T47D (cell line): Measurements from ENCODE around the gene ERAL1.
A peak's percentile ranks its signal among the peaks of the same experiment; 100 is the strongest.
"Not testable (repeated sequence)": the region's sequence is repeated elsewhere in the genome, so short reads cannot be mapped to it uniquely, and the experiment has no call there.

Experiments
- DNase-seq, 2 experiments: peaks; one replicate each; pipeline versions ENCODE4 v3.0.0 to v3.0.0-alpha.2; 2011 to 2012; ENCODE audit warnings: low read depth in 1 of 2, low spot score in 1 of 2
- JUND ChIP-seq: IDR thresholded peaks from 2 replicates; pipeline ENCODE4 v1.6.1; 2012; ENCODE audit warnings: low read depth
- in situ Hi-C: cut with HindIII; loops from 2 replicates; pipeline ENCODE4 v1.10.0; 2016; ENCODE audit warnings: low sequenced_read_pairs, low pct_unique_long_range_greater_than_20kb

The ERAL1 gene

DNA sequence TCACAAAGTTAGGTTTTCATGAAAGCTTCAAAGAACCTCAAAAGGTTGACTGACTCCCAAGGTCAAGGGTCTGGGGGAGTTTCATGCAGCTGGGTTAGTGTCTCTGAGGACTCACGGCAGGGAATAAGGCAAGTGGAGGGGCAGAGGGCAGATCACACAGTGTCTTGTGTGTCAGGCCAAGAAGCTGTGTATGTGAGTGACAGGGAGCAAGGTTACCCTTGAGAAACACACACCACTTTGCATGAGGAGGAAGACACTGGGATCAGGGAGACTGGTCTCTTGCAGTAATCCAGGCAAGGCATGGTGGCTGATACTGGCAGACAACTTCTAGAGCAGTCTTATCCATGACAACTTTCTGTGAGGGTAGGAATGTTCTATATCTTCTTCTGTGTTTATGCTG, 36.4 kb downstream of the ERAL1 start:
- in situ Hi-C loops, result no loop called here
- no peak for TF ChIP-seq JUND
- no peak for DNase-seq

GRCh38 chr17:28892024-28892423, 37.2 kb downstream of the ERAL1 start:
- DNase-seq, result no peak
- TF ChIP-seq JUND, result no peak
- in situ Hi-C loops, result no loop called here

DNA sequence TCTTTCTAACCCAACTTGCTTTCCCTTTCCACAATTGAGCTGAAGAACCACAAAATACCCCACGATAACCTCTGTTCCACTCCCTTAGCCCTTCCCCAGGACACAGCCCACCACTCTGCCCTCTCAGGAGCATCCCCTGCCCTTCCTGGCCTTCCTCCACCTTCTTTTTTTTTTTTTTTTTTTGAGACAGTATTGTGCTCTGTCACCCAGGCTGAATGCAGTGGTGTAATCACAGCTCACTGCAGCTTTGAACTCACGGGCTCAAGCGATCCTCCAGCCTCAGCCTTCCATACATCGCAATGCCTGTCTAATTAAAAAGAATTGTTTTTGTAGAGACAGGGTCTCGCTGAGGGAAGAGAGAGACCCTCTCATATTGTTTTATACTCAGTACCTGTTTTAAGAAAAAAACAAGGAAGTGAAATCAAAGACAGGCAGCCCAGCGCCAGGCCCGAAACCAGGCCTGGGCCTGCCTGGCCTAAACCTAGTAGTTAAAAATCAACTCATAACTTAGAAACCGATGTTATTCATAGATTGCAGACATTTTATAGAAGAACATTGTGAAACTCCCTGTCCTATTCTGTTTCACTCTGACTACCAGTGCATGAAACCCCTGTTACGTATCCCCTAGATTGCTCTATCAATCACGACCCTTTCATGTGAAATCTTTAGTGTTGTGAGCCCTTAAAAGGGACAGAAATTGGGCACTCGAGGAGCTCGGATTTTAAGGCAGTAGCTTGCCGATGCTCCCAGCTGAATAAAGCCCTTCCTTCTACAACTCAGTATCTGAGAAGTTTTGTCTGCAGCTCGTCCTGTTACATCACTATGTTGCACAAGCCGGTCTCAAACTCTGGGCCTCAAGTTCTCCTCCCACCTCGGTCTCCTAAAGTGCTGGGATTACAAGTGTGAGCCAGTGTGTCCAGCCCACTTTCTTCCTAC, 38.7 kb downstream of the ERAL1 start:
- DNase-seq, in situ Hi-C loops: not testable (repeated sequence)

- in situ Hi-C loops, result no loop called here
- no peak for DNase-seq
- TF ChIP-seq JUND, result no peak
Observed at GRCh38 chr17:28895794-28896447, 41.1 kb downstream of the ERAL1 start.

DNA sequence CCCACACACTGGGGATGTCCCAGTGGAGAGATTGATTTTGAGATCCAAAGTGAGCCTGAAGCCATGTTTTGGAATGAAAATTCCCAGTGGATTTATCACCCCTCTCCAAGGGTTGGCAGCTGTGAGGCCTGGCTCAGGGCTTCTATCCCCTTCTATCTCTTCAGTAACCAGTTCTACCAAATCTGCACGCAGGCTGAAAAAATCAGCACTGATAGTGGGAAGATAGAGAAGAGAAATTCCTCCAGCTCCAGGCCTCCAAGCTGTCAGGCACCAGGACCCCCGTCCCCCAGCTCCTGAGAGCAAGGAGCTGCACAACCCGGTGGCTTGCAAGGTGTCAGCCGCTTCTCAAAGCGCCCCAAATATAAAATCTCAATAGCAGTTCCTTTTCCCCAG, 41.7 kb downstream of the ERAL1 start:
- TF ChIP-seq JUND, result no peak
- no peak for DNase-seq
- in situ Hi-C loops, result no loop called here

DNA sequence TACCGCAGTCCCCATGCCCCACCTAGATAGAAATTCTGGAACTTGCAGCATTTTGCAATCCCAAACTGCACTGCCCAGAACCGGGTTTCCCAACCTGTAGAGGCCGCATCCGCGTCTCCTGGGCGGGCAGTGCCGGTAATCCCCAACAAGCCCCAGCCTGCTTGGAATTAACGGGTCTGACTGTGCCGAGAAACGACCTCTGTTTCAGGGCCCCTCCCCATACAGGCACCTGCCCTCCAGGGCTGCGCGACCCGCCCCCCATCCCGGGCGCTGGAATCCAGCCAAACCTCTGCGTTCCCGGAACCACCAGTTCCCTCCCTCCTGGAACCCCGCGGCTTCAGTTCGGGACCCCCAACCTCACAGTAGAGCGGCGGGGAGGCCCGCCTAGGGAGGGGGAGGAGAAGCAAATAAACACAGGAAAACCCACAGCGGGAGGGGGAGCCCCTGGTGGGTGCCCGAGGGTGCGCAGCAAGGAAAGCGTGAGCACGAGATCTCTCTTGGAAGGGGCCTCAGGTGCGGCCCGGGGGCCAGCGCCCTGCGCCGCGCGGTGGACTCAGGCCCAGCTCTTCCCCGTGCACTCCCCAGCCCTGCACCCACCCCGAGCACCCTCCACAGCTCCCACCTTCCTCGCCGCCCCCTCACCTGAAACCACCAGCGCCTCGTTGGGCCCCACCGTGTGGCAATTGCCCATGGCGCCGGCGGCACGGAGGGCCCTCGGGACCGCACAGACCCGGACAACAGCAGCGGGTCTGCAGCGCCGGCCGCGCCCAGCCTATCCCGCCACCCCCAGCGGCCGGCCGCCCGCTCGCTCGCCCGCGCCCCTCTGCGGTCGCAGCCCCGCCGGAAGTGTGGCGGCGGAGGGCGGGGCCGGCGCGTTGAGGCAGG, 42.3 kb downstream of the ERAL1 start, which contains the start of gene FLOT2:
Gene FLOT2 (minus strand): TSS at position 850 of the 885 bp plus-strand sequence. CDS start 159 bp downstream, at position 691.
- no peak for TF ChIP-seq JUND
- DNase-seq, result peak; percentile 56 to 68
- in situ Hi-C loops, result no loop called here

DNA sequence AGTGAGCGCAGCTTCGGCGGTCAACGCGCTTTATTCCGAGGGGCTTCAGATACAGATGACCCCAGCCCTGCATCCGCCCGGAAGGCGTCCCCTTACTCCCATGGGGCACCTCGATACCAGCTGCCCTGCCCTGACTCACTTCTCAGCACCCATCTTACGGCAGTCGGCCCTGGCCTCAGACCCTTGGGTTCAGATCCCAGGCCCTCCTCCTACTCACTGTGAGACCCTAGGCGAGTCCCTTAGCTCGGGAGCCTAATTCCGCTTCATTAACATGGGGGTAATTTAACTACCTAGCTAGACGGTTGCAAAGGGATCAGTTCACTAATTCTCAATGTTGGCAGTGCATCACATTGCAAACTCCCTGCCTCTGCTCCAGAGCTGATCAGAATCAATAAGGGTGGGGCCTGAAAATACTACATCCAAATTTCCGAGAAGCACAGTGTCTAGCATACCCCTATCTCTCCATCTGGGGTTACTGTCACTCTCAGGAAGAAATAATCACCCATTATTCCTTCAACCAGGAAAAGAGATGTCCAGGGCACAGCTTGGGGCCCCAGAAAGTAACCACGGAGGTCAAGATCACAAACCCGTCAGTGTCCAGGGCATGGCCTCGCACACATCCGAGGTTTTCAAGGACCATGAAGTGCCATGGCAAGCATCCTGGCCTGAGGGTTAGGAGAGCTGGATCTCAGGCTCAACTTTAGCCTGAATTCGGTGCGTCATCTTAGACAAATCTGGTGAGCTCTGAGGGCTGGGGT, 43.1 kb downstream of the ERAL1 start:
- no peak for DNase-seq
- TF ChIP-seq JUND, result no peak
- in situ Hi-C loops, result no loop called here

- no peak for DNase-seq
Observed at GRCh38 chr17:28898527-28898955, 43.7 kb downstream of the ERAL1 start.

GRCh38 chr17:28899212-28899815, 44.5 kb downstream of the ERAL1 start:
- DNase-seq, result no peak
- TF ChIP-seq JUND, result no peak
- in situ Hi-C loops, result no loop called here

More at GRCh38 chr17:28898527-28898955, 43.7 kb downstream of the ERAL1 start:
- in situ Hi-C loops, result no loop called here
- TF ChIP-seq JUND, result no peak

GRCh38 chr17:28900986-28901726, 46.3 kb downstream of the ERAL1 start:
- TF ChIP-seq JUND, result no peak
- DNase-seq, result no peak
- in situ Hi-C loops, result no loop called here
